Tongue (tissue), 2 donors: ENCODE results near the gene PRKCZ. TPM values are rescaled to one million over a fixed set of nuclear protein-coding genes. Genes with fewer than 3 reads are reported as not detected.

Source experiments
- DNase-seq: peaks from one replicate; pipeline ENCODE4 v3.0.0-alpha.2; 2015
- total RNA-seq: library from RNA; depleted of rRNA; stranded (reverse); fragments of >200 nt; gene quantifications from one replicate; pipeline ENCODE4 v1.2.3, GENCODE V29; 2014

PRKCZ gene
- total RNA-seq, 1 donor from 2014 or later, result 9.9 TPM

- DNase-seq, result peak; percentile 80
These were observed 24.7 kb upstream of the PRKCZ start for GRCh38 chr1:2025491-2025981.

- no peak for DNase-seq
These were observed 22.1 kb upstream of the PRKCZ start for GRCh38 chr1:2027961-2028583.

- DNase-seq, result no peak
These were observed 21.2 kb upstream of the PRKCZ start for GRCh38 chr1:2028870-2029560.

GRCh38 chr1:2029561-2029960 lies 20.6 kb upstream of the PRKCZ start:
- DNase-seq, result no peak

- DNase-seq, result no peak
These were observed 19.9 kb upstream of the PRKCZ start for GRCh38 chr1:2030076-2030871.

GRCh38 chr1:2031546-2032540 lies 18.4 kb upstream of the PRKCZ start:
- no peak for DNase-seq

GRCh38 chr1:2032737-2033136 lies 17.5 kb upstream of the PRKCZ start:
- no peak for DNase-seq

GRCh38 chr1:2033165-2033564 lies 17.0 kb upstream of the PRKCZ start:
- no peak for DNase-seq

GRCh38 chr1:2036287-2036686 lies 13.9 kb upstream of the PRKCZ start:
- no peak for DNase-seq

- no peak for DNase-seq
These were observed 12.8 kb upstream of the PRKCZ start for GRCh38 chr1:2037314-2037979.

- DNase-seq, result no peak
These were observed 12.0 kb upstream of the PRKCZ start for GRCh38 chr1:2038229-2038628.

- DNase-seq, result no peak
These were observed 11.0 kb upstream of the PRKCZ start for GRCh38 chr1:2039251-2039650.

- no peak for DNase-seq
These were observed 8.9 kb upstream of the PRKCZ start for GRCh38 chr1:2041305-2041704.

GRCh38 chr1:2041887-2042286 lies 8.3 kb upstream of the PRKCZ start:
- no peak for DNase-seq

GRCh38 chr1:2042830-2043773 lies 7.1 kb upstream of the PRKCZ start:
- DNase-seq, result no peak

GRCh38 chr1:2043886-2044285 lies 6.3 kb upstream of the PRKCZ start:
- no peak for DNase-seq

GRCh38 chr1:2044510-2045319 lies 5.5 kb upstream of the PRKCZ start:
- peak; percentile 81 for DNase-seq

GRCh38 chr1:2045468-2046173 lies 4.6 kb upstream of the PRKCZ start:
- DNase-seq, result peak; percentile 84
